HG03095 (cell line): ENCODE results near the gene FZR1.
"Not testable (repeated sequence)": the region's sequence is repeated elsewhere in the genome, so short reads cannot be mapped to it uniquely, and the experiment has no call there.

ENCODE experiments used
- ATAC-seq: cut with Tn5 transposase; IDR thresholded peaks from one replicate; pipeline ENCODE4 v1.9.1; 2021; ENCODE audit warnings: moderate library complexity; ENCODE audit not compliant: unreplicated experiment

FZR1 gene

DNA sequence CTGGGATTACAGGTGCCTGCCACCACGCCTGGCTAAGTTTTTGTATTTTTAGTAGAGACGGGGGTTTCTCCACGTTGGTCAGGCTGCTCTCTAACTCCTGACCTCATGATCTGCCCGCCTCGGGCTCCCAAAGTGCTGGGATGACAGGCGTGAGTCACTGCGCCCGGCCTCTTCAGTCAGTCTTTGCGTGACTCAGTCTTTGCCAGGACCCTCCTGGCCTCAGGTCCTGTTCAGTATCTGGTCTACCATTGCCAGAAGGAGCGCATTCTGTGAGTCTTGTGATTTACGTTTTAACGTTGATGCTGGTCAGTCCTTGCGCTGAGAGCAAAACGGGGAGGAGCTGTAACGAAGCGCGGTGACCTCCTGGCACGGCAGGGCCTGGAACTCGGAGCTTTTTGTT is 59.0 kb downstream of the FZR1 start:
- ATAC-seq: no peak

DNA sequence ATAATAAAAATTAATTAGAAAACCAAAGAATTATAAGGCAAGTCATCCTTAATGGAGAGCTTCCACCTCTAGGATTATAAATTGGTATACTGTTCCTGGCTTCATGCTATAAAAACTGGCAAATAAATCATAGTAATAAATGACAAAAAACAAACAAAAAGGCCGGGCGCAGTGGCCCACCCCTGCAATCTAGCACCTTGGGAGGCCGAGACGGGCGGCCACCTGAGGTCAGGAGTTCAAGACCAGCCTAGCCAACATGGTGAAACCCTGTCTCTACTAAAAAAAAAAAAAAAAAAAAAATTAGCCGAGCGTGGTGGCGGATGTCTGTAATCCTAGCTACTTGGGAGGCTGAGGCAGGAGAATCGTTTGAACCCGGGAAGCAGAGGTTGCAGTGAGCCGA is 63.9 kb downstream of the FZR1 start:
- ATAC-seq: not testable (repeated sequence)

DNA sequence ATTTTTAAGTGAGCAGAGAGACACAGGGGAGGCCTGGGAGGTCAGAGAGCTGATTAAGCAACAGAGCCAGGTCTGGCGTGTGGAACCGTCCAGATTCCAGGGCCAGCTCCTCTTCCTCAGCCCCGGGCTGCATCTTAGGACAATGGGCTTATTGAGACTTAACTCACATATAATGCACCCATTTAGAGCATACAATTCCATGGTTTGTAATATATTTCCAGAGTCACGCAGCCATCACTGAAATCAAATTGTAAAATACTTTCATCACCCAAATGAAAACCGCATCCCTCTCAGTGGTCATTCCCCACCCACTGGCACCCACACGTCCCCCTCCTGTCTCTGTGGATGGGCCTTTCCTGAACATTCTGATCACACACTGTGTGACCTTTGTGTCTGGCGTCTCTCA is 64.5 kb downstream of the FZR1 start:
- no peak for ATAC-seq

DNA sequence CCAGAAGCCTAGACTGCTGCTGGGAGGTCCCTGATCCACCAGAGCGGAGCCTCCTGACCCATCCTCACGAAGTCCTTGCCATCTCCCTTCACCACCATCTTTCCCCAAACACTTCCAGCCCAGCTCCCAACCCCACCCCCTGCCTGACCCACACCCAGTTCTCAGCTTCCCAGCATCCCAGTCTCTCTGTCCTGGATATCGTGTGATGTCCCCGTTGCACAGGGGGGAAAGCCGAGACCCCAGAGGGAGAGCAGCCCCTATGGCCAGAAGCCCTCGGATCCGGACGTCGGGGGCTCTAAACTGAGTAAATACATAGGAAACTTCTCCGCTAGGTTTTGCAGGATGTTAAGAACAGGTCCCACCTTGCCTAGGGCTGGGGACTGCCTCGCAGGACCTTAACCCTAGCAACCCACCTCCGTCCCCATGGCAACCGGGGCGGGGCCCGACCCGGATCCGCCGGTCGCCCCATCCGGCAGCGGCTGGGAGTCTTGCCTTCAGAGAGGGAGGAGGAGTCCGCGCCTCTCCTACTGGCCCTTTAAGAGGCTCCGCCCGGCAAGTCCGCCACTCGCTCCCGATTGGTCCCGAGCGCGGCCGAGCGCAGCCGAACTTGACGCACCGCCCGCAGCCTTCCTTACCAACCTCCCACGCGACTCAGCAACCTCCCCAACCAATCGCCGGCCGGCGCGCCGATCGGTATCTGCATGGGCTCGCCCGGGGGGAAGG is 66.2 kb downstream of the FZR1 start:
- ATAC-seq: peak; percentile 93

DNA sequence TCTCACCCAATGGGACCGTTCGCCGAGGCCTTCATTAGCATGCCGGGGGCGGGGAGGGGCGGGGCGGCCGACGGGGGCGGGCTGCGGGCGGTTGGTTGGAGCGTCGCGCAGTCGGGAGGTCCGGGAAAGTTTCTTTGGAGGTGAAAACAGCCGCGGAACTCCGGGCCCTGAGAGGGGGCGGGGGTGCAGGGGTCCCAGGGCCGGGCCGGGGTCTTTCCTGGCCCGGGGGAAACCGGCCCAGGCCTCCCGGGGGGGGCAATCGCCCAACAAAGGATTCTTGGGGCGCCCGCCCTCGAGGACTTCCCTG is 66.7 kb downstream of the FZR1 start, which contains the start of gene HMG20B:
Gene HMG20B (plus strand): TSS at position 90 of the 307 bp plus-strand sequence. CDS start 366 bp downstream, outside the sequence.
- no peak for ATAC-seq

DNA sequence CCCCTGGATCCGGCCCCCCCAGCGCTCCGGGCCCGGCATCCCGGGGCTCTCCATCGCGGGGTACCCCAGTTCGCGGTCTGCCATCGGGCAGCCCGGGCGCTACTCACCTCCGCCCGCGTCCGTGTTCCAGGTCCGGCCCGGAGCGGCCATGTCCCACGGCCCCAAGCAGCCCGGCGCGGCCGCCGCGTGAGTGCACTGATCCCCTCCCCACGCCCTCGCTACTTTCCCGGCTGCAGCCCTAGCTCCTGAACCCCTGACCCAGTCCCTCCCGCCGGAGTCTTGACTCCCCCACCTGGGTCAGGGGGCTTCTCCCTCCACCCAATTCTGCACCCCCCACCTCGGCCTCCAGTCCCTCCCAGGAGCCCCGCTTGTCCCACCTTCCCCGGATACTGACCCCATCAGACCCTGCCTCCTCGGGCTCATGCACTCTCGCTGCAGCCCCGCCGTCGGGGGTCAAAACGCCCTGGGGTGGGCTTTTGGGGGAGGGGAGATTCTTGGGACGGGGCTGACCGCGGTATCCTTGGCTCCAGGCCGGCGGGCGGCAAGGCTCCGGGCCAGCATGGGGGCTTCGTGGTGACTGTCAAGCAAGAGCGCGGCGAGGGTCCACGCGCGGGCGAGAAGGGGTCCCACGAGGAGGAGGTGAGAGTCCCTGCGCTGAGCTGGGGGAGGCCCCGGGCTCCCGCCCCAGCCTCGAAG is 67.2 kb downstream of the FZR1 start:
- ATAC-seq: peak; percentile 1

DNA sequence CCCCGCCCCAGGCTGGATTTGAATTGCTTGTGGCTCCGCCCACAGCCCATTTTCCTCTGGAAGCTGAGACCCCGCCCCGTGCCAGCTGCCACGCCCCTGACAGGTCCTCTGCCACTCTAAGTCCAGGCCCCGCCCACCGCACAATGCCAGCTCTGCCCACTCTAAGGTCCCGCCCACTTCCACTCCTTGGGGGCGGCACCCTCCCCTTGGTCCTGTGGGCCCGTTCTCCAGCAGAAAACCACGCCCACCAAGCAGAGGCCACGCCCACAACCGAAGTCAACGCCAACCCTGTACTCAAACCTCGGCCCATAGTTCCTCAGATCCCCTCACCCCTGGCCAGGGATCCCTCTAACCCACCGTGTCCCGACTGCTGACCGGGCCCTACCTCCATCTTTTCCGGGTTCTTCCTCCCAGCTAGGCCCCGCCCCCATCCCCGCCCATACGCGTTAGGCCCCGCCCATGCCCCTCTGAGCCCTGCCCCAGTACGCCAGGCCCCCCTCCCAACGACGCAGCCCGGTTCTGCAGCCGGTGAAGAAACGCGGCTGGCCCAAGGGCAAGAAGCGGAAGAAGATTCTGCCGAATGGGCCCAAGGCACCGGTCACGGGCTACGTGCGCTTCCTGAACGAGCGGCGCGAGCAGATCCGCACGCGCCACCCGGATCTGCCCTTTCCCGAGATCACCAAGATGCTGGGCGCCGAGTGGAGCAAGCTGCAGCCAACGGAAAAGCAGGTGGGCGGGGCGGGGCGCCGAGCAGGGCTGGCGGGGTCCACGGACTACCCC is 67.9 kb downstream of the FZR1 start:
- ATAC-seq: no peak

DNA sequence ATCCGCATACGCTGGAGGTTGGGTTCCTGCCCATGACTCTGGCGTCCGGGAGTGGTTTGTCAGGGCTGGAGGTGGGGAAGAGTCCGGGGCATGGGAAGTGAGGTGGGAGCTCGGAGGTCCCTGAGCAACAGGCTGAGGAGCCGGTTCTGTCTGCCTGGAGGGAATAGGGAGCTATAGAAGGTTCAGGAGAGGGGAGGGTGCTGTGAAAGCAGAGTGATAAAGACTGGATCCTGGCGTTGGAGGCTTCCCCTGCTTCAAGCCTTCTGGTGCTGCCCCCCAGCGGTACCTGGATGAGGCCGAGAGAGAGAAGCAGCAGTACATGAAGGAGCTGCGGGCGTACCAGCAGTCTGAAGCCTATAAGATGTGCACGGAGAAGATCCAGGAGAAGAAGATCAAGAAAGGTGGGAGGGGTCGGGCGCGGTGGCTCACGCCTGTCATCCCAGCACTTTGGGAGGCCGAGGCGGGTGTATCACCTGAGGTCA is 69.2 kb downstream of the FZR1 start:
- no peak for ATAC-seq

DNA sequence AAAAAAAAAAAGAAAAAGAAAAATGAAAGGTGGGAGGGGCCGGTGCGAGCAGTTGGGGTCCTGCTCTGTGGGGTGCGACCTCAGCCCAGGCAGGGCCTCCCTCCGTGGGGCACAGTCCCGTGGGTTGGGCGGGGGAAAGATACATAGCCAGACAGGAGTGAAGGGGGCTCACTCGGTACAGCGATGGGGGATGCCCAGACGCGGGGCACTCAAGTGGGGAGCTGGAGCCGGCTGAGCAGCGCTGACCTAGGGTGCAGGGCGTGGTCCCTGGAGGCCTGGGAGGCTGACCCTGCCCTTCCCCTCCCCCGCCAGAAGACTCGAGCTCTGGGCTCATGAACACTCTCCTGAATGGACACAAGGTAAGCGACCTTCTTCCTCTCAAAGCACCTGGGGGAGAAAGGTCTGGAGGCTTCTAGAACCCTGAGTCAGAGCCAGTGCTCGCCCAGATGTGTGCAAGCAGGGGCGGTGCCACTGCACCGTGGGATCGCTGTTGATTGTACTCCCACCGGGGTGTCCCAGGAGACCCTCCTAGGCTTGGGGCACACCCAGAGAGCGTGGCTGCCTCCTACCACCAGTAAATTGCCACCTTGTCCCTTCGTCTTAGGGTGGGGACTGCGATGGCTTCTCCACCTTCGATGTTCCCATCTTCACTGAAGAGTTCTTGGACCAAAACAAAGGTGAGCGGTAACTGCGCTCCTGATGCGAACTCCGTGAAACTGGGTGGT is 70.0 kb downstream of the FZR1 start:
- ATAC-seq: no peak

DNA sequence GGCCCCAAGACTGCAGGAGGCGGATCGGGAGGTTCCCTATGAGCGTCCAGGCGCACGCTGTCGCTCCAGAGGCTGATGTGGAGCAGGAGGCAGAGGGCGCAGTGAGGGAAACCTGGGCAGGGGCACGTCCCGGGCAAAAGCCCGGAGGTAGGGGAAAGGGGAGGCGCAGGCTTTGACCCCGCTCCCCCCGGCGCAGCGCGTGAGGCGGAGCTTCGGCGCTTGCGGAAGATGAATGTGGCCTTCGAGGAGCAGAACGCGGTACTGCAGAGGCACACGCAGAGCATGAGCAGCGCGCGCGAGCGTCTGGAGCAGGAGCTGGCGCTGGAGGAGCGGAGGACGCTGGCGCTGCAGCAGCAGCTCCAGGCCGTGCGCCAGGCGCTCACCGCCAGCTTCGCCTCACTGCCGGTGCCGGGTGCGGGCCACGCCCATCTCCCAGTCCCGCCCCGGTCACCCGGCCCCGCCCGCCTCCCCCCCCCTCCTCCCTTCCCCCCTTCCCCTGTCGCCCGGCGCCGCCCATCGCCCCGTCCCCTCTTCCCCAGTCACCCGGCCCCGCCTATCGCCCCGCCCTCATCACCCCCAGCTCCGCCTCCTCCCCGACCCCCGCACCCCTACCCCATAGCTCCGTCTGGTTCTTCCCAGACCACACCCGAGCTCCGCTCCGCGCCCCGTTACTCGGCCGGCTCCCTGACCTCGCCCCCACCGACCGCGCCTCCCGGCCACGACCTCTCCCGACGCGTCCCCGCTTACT is 70.8 kb downstream of the FZR1 start:
- no peak for ATAC-seq

DNA sequence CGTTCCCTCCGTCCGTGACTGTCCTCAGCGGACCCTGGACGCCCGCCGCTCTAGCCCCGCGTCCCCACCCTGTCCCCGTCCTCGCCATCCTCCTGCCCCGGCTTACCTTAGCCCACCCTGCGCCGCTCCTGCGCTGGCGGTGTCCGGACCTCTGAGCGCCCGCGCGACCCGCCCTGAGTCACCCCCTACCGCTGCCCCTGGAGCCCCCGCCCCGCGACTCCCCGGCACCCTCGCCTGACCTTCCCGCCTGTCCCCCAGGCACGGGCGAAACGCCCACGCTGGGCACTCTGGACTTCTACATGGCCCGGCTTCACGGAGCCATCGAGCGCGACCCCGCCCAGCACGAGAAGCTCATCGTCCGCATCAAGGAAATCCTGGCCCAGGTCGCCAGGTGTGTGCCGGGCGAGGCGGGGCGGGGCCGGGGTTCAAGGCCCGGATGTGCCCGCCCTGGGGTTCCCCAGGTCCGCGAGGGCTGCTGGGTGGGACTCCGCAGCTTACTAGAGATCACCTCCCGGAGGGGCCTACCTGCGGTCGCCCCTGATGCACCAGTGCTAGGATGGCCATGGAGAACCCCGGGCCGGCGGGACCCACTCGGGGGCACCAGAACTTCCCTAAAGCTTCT is 71.7 kb downstream of the FZR1 start:
- ATAC-seq: no peak

DNA sequence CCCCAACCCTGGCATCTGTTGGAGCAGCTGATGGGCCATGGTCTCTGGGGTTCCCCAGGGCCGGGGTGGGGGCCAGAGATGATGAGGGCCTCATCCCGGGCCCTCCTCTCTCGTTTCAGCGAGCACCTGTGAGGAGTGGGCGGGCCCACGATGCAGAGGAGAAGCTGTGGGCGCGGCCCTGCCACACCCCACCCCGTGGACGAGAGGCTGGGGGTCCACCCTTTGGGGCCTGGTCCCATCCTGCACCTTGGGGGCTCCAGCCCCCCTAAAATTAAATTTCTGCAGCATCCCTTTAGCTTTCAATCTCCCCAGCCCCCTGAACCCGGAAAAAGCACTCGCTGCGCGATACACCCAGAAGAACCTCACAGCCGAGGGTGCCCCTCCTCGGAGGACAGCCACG is 72.3 kb downstream of the FZR1 start:
- no peak for ATAC-seq

DNA sequence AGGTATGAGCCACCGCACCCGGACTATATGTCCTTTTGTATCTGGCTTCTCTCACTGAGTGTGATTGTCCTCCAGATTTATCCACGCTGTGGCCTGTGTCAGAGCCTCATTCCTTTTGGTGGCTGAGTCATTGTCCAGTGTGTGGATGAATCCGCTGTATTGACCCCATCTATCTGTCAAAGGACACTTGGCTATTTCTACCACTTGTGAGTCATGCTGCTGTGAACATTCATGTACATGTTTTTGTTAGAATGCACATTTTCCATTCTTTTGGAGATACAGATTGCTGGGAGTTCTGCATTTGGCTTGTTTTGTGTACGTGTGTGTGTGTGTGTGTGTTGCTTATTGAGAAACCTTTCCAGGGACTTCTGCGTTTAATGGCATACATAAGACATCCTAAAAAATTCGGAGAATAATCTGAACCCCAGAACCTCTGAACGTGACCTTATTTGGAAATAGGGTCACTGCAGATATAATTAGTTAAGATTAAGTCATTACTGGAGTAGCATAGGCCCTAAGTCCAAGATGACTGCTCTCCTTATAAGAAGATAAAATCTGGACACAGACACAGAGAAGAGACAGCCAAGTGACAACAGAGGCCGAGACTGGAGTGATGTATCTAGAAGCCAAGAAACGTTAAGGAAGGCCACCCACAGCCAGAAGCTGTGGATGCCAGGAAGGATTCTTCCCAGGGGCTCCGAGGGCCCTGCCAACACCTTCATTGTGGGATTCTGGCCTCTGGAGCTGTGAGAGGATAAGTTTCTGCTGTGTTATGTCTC is 74.2 kb downstream of the FZR1 start:
- ATAC-seq: no peak

DNA sequence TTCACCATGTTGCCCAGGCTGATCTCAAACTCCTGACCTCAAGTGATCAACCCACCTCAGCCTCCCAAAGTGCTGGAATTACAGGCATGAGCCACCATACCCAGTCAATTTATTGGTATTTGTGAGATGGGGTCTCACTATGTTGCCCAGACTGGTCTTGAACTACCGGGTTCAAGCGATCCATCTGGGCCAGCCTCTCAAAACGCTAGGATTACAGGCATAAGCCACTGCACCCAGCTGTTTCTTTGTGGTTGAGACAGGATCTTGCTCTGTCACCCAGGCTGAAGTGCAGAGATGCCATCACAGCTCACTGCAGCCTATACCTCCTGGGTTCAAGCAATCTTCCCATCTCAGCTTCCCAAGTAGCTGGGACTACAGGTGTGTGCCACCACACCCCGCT is 75.7 kb downstream of the FZR1 start:
- ATAC-seq: not testable (repeated sequence)

DNA sequence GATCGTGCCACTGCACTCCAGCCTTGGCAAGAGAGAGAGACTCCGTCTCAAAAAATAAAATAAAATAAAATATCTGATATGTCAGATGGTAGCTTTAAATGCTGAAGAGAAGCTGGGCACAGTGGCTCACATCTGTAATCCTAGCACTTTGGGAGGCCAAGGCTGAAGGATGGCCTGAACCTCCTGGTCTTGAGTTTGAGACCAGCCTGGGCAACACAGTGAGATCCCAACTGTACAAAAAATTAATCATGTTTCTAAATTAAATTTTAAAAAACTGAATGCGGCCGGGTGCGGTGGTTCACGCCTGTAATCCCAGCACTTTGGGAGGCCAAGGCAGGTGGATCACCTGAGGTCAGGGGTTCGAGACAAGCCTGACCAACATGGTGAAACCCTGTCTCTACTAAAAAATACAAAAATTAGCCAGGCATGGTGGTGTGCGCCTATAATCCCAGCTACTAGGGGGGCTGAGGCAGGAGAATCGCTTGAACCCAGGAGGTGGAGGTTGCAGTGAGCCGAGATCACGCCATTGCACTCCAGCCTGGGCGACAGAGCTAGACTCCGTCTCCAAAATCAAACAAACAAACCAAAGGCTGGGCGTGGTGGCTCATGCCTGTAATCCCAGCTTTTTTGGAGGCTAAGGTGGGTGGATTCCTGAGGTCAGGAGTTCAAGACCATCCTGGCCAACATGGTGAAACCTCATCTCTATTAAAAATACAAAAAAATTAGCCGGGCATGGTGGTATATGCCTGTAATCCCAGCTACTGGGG is 78.1 kb downstream of the FZR1 start:
- ATAC-seq: not testable (repeated sequence)

DNA sequence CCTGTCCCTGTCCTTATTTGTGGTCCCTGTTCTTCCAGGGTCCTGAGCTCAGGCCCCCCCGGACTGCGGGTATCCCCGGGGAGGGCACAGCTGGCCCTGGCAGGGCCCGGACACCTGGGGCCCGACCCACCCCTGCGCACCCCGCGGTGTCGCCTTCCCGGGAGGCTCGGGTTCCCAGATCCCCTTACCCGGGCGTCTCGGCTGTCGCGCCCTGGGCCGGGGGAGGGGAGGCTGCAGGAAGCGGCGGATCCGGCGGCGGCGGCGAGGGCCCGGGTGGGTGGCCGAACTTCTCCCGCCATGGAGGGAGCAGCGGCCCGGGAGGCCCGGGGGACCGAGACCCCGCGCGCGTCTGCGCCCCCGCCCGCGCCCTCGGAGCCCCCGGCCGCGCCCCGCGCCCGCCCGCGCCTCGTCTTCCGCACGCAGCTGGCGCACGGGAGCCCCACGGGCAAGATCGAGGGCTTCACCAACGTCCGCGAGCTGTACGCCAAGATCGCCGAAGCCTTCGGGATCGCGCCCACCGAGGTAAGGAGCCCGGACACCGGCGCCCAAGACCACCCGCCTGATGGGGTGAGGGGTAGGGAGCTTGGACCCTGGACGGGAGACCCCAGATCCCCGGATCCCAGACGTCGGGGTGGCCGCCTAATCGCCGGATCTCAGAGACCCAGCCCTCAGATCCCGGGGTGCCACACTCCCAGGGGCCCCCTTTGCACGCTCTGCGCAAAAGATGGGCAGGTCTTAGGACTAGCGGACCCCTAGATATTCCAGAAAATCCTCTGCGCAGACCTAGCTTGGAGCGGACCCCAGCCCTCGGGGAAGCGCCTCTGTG is 79.4 kb downstream of the FZR1 start, which contains the start of gene GIPC3:
Gene GIPC3 (plus strand): TSS at position 178 of the 826 bp plus-strand sequence. CDS start 120 bp downstream, at position 298.
- ATAC-seq: no peak

DNA sequence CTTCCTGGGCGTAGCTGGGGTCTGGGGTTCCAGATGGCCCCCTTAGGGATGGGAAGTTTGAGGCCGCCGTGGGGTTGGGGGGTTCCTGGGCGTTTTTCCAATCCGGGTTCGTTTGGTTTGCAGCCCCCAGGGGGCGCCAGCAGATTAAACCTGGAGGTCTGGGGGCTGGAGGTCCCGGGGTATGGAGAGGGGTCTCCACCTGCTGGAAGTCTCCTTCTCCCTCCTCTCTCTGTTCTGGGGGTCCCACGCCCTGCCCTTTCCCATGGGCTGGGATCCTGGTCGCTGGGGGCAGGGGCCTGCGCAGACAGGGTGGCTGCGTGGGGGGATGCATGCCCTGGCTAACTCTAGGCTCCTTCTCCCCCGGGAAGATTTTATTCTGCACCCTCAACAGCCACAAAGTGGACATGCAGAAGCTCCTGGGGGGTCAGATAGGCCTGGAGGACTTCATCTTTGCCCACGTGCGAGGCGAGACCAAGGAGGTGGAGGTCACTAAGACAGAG is 80.1 kb downstream of the FZR1 start:
- no peak for ATAC-seq
